ENCODE measurements around the gene LRRC56. TPM values are rescaled to one million over a fixed set of nuclear protein-coding genes. Genes with fewer than 3 reads are reported as not detected.

The LRRC56 gene
- total and polyA plus RNA-seq, 2 donors (not counting 1 experiment from before 2014, with no cell fraction given): 11.8 to 15.8 TPM

DNA sequence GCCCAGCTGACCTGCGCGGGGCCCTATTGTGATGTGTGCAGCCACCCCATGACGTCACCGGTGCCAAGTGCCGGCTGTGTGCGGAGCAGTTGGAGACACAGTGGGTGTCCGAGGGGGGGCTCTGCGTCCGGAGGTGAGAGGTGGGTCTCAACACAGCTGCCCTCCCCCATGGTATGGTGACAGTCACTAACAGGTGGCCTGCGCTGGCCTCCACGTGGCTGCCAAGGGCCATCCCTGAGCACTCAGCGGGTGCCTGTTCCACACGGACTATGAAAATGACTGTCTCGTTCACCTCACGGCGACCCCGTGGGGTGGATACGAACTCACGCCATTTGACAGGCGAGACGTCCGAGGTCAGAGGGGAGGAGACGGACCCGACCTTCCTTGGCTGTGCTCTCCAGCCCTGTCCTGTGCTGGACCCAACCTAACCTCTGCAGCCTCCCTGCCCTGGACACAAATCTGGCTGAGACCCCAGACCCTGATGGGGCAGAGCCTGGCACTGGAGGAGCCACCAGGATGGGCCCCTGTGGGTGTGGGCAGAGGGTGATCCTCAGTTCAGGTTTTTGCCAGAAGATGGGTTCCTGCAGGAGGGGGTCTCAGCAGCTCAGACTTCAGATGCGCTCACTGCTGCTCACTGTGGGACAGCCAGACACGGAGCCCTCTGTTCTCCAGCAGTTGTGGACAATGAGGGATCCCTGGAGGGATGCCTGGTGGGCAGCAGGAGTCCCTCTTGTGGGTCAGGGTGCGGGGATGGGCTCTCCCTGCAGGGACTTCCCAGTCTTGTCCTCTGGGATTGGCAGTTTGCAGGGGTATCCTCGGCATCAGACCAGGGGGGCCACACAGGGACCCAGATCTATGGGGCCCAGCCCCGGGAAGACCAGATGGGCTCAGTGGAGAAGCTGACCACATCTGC lies 8.3 kb upstream of the LRRC56 start:
- no peak overlapping the region for H3K27ac ChIP-seq (ENCODE audit: low read length in 2 of 2)
- CTCF ChIA-PET: interaction anchor here (1.0 kb wide), 1 partner anchor 10 kb away, joined by 3 read pairs; no protein-coding TSS in a partner anchor
- no peak overlapping the region for H2AFZ ChIP-seq (ENCODE audit: insufficient read depth, low read depth, low read length, poor library complexity, severe bottlenecking)
- peaks cover 6% of the 10 kb centered on the region for H3K79me2 ChIP-seq (ENCODE audit: control insufficient read depth, insufficient read depth, low read length)
- no peak overlapping the region for H3K27ac Mint-ChIP-seq
- TF ChIP-seq EZH2 (IDR thresholded peaks at IDR 0.05; ENCODE audit: borderline replicate concordance, insufficient read depth, low read depth, low read length, poor library complexity, severe bottlenecking): no peak
- TF ChIP-seq, protein P1, sequence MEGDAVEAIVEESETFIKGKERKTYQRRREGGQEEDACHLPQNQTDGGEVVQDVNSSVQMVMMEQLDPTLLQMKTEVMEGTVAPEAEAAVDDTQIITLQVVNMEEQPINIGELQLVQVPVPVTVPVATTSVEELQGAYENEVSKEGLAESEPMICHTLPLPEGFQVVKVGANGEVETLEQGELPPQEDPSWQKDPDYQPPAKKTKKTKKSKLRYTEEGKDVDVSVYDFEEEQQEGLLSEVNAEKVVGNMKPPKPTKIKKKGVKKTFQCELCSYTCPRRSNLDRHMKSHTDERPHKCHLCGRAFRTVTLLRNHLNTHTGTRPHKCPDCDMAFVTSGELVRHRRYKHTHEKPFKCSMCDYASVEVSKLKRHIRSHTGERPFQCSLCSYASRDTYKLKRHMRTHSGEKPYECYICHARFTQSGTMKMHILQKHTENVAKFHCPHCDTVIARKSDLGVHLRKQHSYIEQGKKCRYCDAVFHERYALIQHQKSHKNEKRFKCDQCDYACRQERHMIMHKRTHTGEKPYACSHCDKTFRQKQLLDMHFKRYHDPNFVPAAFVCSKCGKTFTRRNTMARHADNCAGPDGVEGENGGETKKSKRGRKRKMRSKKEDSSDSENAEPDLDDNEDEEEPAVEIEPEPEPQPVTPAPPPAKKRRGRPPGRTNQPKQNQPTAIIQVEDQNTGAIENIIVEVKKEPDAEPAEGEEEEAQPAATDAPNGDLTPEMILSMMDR (IDR thresholded peaks at IDR 0.05): no peak
- H3K36me3 ChIP-seq (replicated peaks in 1 of 2; ENCODE audit: control extremely low read depth in 1 of 2, control insufficient read depth in 1 of 2, extremely low read depth in 1 of 2, insufficient read depth in 2 of 2, low read length in 1 of 2): peaks cover 0 to 25% of the 10 kb centered on the region in 2 experiments
- H4K20me1 ChIP-seq (ENCODE audit: control insufficient read depth, insufficient read depth, low read length, poor library complexity, severe bottlenecking): peaks cover 28% of the 10 kb centered on the region
- no peak overlapping the region for H3K9ac ChIP-seq (ENCODE audit: low read length)
- H3K4me1 ChIP-seq (ENCODE audit: control insufficient read depth in 2 of 2, insufficient read depth in 2 of 2, low read length in 2 of 2): peaks cover 0 to 3% of the 10 kb centered on the region in 2 donors
- no peaks in the 10 kb centered on the region for H3K9me3 ChIP-seq (ENCODE audit: control extremely low read depth in 1 of 3, control insufficient read depth in 2 of 3, insufficient read depth in 1 of 3, low read length in 2 of 3)
- DNase-seq: peak; percentile 22
- H3K4me3 ChIP-seq (ENCODE audit: control extremely low read depth in 1 of 5, extremely low read depth in 1 of 5, insufficient read depth in 1 of 5, low read depth in 2 of 5, low read length in 4 of 5): no peak overlapping the region
- no peaks in the 10 kb centered on the region for H3K27me3 ChIP-seq (replicated peaks in 1 of 4; ENCODE audit: control extremely low read depth in 1 of 4, control insufficient read depth in 3 of 4, insufficient read depth in 4 of 4, low read length in 3 of 4)
- H3K4me1 Mint-ChIP-seq: peaks cover 3% of the 10 kb centered on the region
- ATAC-seq (ENCODE audit: low read depth): no peak
- no peaks in the 10 kb centered on the region for H3K9me3 Mint-ChIP-seq (ENCODE audit: insufficient read depth)
- intact Hi-C loops (cut with micrococcal nuclease): no loop called here
- POLR2A ChIA-PET: no interaction called here
- H3K27me3 Mint-ChIP-seq: no peaks in the 10 kb centered on the region
- no peak overlapping the region for H3K4me2 ChIP-seq (replicated peaks; ENCODE audit: low read depth, low read length, poor library complexity, severe bottlenecking)
- H3K4me3 Mint-ChIP-seq: no peak overlapping the region
- 92% methylated on average over 29 of the region's 29 CpGs for WGBS (ENCODE audit: insufficient coverage)

Measured in B cell (primary cell).